Measurements from ENCODE around the gene ARMC5.

DNA sequence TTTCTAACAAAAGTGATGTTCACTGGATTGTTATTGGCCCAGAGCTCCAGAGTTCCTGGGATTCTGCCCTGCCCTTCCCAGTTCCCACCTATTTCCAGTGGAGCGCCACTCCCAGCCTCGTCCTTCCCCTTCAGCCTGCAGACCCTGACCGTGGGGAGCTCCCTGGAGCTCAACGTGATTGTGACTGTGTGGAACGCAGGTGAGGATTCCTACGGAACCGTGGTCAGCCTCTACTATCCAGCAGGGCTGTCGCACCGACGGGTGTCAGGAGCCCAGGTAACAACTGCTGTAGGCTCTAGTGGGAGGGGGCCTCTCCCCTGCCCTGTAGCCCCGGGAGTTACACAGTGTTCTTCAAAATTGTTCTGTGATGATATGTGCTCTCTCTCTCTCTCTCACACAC is 42.9 kb upstream of the ARMC5 start:
- TF ChIP-seq, protein P1, sequence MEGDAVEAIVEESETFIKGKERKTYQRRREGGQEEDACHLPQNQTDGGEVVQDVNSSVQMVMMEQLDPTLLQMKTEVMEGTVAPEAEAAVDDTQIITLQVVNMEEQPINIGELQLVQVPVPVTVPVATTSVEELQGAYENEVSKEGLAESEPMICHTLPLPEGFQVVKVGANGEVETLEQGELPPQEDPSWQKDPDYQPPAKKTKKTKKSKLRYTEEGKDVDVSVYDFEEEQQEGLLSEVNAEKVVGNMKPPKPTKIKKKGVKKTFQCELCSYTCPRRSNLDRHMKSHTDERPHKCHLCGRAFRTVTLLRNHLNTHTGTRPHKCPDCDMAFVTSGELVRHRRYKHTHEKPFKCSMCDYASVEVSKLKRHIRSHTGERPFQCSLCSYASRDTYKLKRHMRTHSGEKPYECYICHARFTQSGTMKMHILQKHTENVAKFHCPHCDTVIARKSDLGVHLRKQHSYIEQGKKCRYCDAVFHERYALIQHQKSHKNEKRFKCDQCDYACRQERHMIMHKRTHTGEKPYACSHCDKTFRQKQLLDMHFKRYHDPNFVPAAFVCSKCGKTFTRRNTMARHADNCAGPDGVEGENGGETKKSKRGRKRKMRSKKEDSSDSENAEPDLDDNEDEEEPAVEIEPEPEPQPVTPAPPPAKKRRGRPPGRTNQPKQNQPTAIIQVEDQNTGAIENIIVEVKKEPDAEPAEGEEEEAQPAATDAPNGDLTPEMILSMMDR (IDR thresholded peaks at IDR 0.05) = no peak
- no peak for TF ChIP-seq POLR2A (IDR thresholded peaks at IDR 0.05)
